Medulla oblongata (tissue), 1 donor: ENCODE measurements around the gene PCDHGA12.

Source experiments
- DNase-seq: peaks from one replicate; pipeline ENCODE4 v3.0.0-alpha.2; 2015; ENCODE audit errors: extremely low spot score

The PCDHGA12 gene

GRCh38 chr5:141439411-141440141, 9.3 kb downstream of the PCDHGA12 start:
- no peak for DNase-seq

DNA sequence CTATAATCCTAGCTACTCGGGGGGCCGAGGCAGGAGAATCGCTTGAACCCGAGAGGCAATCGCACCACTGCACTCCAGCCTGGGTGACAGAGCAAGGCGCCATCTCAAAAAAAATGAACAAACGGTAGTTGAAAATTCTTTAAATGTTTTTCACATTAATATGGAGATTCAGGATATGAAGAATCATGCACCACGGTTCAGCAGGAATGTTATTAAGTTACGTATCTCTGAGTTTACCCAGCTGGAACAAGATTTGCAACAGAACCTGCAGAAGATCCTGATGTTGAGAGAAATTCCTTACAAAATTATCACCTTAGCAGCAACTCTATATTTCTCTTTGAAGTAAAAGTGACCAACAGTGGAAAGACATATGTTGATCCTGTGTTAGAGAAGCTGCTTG, 10.0 kb downstream of the PCDHGA12 start:
- no peak for DNase-seq

DNA sequence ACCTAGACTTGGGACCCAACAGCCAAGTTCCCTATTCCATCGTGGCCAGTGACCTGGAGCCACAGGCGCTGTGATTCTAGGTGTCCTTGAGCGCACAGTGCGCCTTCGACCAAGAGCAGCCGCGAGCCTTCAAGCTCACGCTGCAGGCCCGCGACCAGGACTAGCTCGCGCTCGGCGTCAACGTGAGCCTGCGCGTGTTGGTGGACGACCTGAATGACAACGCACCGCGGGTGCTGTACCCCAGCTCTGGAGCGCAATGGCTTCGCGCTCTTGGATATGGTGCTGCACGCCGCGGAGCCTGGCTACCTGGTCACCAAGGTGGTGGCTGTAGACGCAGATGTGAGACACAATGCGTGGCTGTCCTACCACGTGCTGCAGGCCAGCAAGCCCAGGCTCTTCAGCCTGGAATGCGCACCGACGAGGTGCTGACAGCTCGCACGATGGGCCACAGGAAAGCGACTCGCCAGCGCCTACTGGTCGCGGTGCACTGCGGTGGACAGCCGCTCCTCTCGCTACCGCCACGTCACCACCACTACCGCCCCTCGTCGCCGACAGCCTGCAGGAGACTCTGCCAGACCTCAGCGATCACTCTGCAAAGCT, 11.4 kb downstream of the PCDHGA12 start:
- DNase-seq = no peak

GRCh38 chr5:141465351-141465750, 35.0 kb downstream of the PCDHGA12 start:
- no peak for DNase-seq

- DNase-seq = peak; percentile 94
These were observed 45.4 kb downstream of the PCDHGA12 start, which contains the start of gene PCDHGC3 for GRCh38 chr5:141475625-141476131. Gene PCDHGC3 (plus strand): TSS chr5:141475966. CDS start chr5:141476117, 151 bp downstream.

DNA sequence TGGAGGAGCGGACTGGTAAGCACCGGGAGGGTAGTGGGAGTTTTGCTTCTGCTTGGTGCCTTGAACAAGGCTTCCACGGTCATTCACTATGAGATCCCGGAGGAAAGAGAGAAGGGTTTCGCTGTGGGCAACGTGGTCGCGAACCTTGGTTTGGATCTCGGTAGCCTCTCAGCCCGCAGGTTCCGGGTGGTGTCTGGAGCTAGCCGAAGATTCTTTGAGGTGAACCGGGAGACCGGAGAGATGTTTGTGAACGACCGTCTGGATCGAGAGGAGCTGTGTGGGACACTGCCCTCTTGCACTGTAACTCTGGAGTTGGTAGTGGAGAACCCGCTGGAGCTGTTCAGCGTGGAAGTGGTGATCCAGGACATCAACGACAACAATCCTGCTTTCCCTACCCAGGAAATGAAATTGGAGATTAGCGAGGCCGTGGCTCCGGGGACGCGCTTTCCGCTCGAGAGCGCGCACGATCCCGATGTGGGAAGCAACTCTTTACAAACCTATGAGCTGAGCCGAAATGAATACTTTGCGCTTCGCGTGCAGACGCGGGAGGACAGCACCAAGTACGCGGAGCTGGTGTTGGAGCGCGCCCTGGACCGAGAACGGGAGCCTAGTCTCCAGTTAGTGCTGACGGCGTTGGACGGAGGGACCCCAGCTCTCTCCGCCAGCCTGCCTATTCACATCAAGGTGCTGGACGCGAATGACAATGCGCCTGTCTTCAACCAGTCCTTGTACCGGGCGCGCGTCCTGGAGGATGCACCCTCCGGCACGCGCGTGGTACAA, 46.0 kb downstream of the PCDHGA12 start:
- DNase-seq = no peak

DNA sequence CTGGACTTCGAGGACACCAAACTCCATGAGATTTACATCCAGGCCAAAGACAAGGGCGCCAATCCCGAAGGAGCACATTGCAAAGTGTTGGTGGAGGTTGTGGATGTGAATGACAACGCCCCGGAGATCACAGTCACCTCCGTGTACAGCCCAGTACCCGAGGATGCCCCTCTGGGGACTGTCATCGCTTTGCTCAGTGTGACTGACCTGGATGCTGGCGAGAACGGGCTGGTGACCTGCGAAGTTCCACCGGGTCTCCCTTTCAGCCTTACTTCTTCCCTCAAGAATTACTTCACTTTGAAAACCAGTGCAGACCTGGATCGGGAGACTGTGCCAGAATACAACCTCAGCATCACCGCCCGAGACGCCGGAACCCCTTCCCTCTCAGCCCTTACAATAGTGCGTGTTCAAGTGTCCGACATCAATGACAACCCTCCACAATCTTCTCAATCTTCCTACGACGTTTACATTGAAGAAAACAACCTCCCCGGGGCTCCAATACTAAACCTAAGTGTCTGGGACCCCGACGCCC, 46.8 kb downstream of the PCDHGA12 start:
- DNase-seq = no peak

GRCh38 chr5:141477815-141478214, 47.5 kb downstream of the PCDHGA12 start:
- DNase-seq = no peak

DNA sequence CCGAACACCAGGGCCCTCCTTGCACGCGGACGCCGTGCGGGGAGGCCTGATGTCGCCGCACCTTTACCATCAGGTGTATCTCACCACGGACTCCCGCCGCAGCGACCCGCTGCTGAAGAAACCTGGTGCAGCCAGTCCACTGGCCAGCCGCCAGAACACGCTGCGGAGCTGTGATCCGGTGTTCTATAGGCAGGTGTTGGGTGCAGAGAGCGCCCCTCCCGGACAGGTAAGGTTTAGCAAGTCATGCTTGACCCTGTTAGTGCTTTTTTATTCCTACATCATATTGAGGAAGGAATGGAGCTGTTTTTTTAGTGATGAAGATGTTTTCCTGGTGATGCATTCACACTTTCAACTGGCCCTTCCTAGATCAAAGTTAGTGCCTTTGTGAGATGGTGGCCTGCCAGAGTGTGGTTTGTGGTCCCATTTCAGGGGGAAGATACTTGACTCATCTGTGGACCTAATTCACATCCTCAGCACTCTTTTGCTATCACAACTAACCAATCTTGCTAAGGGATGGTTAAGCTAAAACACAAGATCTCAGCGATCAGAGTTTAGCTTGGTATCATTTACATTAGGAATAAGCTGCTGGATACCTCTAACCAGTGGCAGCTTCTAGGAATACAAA, 48.1 kb downstream of the PCDHGA12 start:
- no peak for DNase-seq

DNA sequence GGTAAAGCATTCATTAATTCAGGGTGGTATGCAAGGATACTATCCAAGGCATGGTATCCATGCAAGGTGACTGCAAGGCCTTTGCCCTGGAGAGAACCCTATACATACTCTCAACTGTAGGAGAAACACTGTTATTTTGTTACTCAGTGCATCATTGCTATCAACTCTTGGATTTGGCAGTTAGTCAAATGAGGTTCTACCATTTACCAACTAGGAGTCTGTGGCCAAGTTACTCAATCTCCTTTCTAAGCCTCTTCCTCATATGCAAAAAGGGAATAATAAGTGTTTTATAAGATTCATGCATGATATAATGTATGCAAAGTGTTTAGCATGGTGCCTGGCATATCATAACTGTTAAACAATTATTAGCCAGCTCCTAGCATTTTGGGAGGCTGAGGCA, 49.5 kb downstream of the PCDHGA12 start:
- no peak for DNase-seq
